Cardiac fibroblast (primary cell): Measurements from ENCODE around the gene PARVB.

Experiments used
- DNase-seq, 2 donors: peaks; one replicate each; pipeline versions ENCODE4 v3.0.0 to v3.0.0-alpha.2; 2010; ENCODE audit warnings: low read depth in 2 of 2
- H3K4me3 ChIP-seq, 2 donors: replicated peaks in 1 of 2; 1 replicate in 1 of 2; 2 replicates in 1 of 2; pipeline ENCODE4 v1.5.1; 2011; ENCODE audit warnings: low read depth in 2 of 2, low read length in 2 of 2, mild to moderate bottlenecking in 2 of 2, moderate library complexity in 1 of 2
- TF ChIP-seq, protein P1 (sequence below): IDR thresholded peaks from one replicate; pipeline ENCODE4 v1.5.1; 2011; ENCODE audit warnings: low read depth, mild to moderate bottlenecking, low read length, inconsistent platforms

Gene PARVB

GRCh38 chr22:44202261-44202789, 178.2 kb downstream of the PARVB start:
- H3K4me3 ChIP-seq, result no peak overlapping the region
- peak; percentile 57 to 72 for DNase-seq
- TF ChIP-seq, protein P1, sequence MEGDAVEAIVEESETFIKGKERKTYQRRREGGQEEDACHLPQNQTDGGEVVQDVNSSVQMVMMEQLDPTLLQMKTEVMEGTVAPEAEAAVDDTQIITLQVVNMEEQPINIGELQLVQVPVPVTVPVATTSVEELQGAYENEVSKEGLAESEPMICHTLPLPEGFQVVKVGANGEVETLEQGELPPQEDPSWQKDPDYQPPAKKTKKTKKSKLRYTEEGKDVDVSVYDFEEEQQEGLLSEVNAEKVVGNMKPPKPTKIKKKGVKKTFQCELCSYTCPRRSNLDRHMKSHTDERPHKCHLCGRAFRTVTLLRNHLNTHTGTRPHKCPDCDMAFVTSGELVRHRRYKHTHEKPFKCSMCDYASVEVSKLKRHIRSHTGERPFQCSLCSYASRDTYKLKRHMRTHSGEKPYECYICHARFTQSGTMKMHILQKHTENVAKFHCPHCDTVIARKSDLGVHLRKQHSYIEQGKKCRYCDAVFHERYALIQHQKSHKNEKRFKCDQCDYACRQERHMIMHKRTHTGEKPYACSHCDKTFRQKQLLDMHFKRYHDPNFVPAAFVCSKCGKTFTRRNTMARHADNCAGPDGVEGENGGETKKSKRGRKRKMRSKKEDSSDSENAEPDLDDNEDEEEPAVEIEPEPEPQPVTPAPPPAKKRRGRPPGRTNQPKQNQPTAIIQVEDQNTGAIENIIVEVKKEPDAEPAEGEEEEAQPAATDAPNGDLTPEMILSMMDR, result no peak

GRCh38 chr22:44203203-44203602, 179.1 kb downstream of the PARVB start:
- DNase-seq, result no peak
- TF ChIP-seq, protein P1, result no peak
- H3K4me3 ChIP-seq, result no peak overlapping the region

DNA sequence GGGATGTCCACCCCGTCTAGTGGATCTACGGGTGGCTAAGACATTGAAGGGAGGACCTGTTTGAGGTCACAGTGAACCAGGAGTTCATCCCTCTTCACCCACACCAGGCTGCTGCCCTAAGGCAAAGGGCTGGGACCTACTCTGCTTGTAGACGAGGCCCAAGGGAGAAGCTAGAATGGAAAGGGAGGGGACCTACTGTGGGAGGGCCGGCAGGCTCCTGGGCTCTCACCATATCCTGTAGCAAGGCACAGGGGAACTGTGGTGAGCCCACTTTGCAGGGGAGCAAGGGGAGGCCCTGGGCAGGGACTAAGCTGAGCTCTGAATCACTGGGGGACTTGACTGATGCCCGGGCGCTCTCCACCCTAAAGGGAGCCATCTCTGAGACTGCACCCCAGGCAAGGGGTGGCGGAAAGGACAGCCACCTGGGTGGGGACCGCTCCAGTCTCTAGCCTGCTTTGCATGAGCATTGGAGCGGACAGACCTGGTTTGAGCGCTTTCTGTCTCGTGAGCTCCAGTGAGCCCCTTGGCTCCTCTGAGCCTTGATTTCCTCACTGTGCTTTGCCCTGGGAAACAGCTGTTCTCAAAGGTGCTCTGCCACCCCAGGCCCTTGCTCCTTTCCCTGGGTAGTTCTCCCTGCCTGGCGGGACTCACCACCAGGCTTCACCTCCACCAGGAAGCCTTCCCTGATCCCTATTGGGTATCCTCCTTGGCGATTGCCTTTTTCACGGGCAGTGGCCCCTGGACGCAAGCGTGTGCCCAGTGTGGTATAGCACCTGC, 180.8 kb downstream of the PARVB start:
- no peak overlapping the region for H3K4me3 ChIP-seq
- DNase-seq, result no peak
- TF ChIP-seq, protein P1, result no peak

DNA sequence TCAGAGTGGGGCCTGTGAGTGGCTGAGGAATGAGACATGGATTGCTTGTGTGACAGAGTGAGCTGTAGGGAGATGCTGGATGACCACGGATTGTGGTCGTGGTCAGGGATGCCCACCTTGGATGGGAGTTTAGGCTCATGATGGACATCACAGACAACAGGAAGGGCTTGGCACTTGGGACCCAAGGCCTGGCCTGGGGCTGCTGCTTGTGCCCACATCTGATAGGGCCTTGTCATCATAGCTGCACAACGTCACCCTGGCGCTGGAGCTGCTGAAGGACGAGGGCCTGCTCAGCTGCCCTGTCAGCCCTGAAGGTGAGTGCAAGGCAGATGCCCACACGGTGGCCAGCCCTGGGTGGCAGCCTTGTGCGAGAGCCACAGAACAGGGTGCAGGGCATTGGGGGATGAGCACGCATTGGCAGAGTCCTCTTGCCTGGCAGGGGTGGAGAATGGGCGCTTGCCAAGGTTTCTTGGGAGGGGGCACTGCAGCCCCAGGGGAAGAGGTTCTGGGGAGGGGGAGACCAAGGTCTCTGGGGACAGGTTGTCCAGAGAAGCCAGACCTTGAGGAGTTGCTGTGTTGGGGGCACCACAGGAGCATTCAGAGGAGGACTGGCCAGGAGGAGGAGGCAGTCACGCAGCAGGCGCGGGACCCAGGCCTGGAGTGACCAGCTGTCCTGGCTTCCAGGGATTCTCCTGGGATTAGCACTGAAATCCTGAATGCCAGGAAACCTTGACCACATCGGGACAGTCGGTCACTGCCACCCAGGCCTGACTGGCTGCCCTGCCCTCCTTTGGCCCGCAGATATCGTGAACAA, 181.6 kb downstream of the PARVB start:
- no peak overlapping the region for H3K4me3 ChIP-seq
- TF ChIP-seq, protein P1, result no peak
- no peak for DNase-seq

DNA sequence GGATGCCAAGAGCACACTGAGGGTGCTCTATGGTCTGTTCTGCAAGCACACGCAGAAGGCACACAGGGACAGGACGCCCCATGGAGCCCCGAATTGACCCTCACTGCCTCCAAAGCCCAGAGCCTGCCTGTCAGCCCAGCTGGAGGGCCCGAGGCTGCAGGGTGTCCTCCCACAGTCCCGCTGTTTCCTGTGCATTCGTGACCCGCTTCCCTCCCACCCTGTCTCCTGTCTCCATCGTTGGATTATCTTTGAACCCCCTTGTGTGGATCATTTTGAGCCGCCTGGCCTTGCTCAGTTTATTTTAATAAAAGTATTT, 182.2 kb downstream of the PARVB start:
- DNase-seq, result no peak
- H3K4me3 ChIP-seq, result no peak overlapping the region
- TF ChIP-seq, protein P1, result no peak

- TF ChIP-seq, protein P1, result no peak
- no peak for DNase-seq
- no peak overlapping the region for H3K4me3 ChIP-seq
Measured at GRCh38 chr22:44206696-44207095, 182.6 kb downstream of the PARVB start.
